GM12891 (cell line): ENCODE measurements around the gene ATP2B2.

Source experiments
- DNase-seq: peaks from one replicate; pipeline ENCODE4 v3.0.0; 2011; ENCODE audit warnings: low spot score; ENCODE audit not compliant: insufficient read length
- FAIRE-seq: peaks from 2 replicates; lab custom pipeline; 2011; peaks lifted over from hg19 to GRCh38; lab: Jason Lieb, UNC
- PAX5 ChIP-seq: IDR thresholded peaks from 2 replicates; pipeline ENCODE4 v1.6.1; 2011; ENCODE audit warnings: low read length, moderate library complexity, mild to moderate bottlenecking; ENCODE audit not compliant: insufficient read depth, severe bottlenecking
- POLR2A ChIP-seq: IDR thresholded peaks from 2 replicates; pipeline ENCODE4 v1.6.1; 2011; ENCODE audit warnings: low read depth, low read length, control low read depth
- POLR2AphosphoS5 ChIP-seq: IDR thresholded peaks from 2 replicates; pipeline ENCODE4 v1.6.1; 2011; ENCODE audit warnings: low read depth, low read length, control low read depth
- POU2F2 ChIP-seq: IDR thresholded peaks from 2 replicates; pipeline ENCODE4 v1.6.1; 2011; ENCODE audit warnings: low read depth, mild to moderate bottlenecking, control low read depth, low read length, moderate library complexity
- SPI1 ChIP-seq: IDR thresholded peaks from 2 replicates; pipeline ENCODE4 v1.6.1; 2011; ENCODE audit warnings: low read depth, low read length, control low read depth
- TAF1 ChIP-seq: IDR thresholded peaks from 2 replicates; pipeline ENCODE4 v1.6.1; 2011; ENCODE audit warnings: low read depth, low read length, control low read depth

ATP2B2 gene

GRCh38 chr3:10410383-10411002, 94.9 kb downstream of the ATP2B2 start:
- DNase-seq (no peak), FAIRE-seq (no peak)
- TF ChIP-seq PAX5 = no peak
- no peak for TF ChIP-seq POU2F2
- no peak for TF ChIP-seq TAF1
- no peak for TF ChIP-seq POLR2A
- no peak for TF ChIP-seq POLR2AphosphoS5
- no peak for TF ChIP-seq SPI1

GRCh38 chr3:10408680-10409079, 96.7 kb downstream of the ATP2B2 start:
- no peak for TF ChIP-seq TAF1
- no peak for TF ChIP-seq POU2F2
- TF ChIP-seq PAX5 = no peak
- no peak for TF ChIP-seq POLR2AphosphoS5
- TF ChIP-seq POLR2A = no peak
- no peak for TF ChIP-seq SPI1
- FAIRE-seq (no peak), DNase-seq (no peak)

DNA sequence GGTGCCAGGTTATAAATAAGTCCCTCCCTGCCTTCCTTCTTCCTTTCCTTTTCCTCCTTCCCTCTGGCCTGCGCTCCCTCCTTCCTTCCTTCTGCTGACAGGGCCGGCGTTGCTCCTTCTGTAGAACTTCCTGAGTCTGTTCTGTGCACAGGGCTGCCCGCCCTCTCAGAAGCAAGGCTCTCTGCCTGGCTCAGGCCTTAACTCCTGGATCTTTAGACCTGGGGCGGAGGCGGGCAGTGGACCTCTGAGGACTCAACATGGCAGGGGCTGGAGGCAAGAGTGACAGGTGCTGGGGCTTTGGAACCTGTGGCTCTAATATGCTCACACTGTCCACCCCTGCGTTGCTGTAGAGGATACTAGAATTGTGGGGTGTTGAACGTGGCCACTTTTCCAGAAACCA, 98.0 kb downstream of the ATP2B2 start:
- TF ChIP-seq PAX5 (no peak), TAF1 (no peak), POLR2A (no peak), SPI1 (no peak), POU2F2 (no peak), POLR2AphosphoS5 (no peak)
- DNase-seq (no peak), FAIRE-seq (no peak)

- FAIRE-seq (no peak), DNase-seq (no peak)
- no peak for TF ChIP-seq SPI1
- TF ChIP-seq TAF1 = no peak
- TF ChIP-seq PAX5 = no peak
- TF ChIP-seq POLR2AphosphoS5 = no peak
- TF ChIP-seq POU2F2 = no peak
- TF ChIP-seq POLR2A = no peak
These were observed 99.0 kb downstream of the ATP2B2 start for GRCh38 chr3:10406414-10406813.

DNA sequence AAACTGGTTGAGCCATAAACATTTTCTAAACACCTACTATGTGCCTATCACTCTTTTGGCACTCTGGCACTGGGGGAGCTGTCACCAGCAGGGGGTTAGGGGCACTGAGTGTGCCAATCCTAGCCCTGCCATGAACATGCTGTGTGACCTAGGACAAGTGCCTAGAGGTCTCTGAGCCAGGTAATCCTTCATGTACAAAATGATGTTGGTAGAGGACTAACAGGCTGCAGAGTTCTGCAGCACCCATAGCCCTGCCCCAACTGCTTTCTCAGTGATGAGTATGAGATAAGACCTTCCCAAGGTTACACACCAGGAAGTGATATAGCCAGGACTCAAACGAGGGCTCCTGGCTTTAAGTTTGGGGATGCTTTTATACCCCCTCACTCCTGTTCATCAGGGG, 99.6 kb downstream of the ATP2B2 start:
- no peak for DNase-seq
- FAIRE-seq = no peak
- TF ChIP-seq PAX5 = no peak
- TF ChIP-seq POLR2AphosphoS5 = no peak
- no peak for TF ChIP-seq POLR2A
- no peak for TF ChIP-seq SPI1
- no peak for TF ChIP-seq POU2F2
- no peak for TF ChIP-seq TAF1

- TF ChIP-seq POLR2AphosphoS5 (no peak), TAF1 (no peak), PAX5 (no peak), POLR2A (no peak), SPI1 (no peak), POU2F2 (no peak)
- DNase-seq = no peak
- FAIRE-seq = no peak
These were observed 100.5 kb downstream of the ATP2B2 start for GRCh38 chr3:10404876-10405275.

GRCh38 chr3:10404377-10404776, 101.0 kb downstream of the ATP2B2 start:
- no peak for DNase-seq
- TF ChIP-seq POLR2A = no peak
- no peak for FAIRE-seq

- TF ChIP-seq POLR2AphosphoS5 = no peak
- TF ChIP-seq PAX5 = no peak
- TF ChIP-seq TAF1 = no peak
- TF ChIP-seq POU2F2 = no peak
- no peak for TF ChIP-seq SPI1
- no peak for TF ChIP-seq POLR2A
- DNase-seq = no peak
- no peak for FAIRE-seq
These were observed 103.2 kb downstream of the ATP2B2 start for GRCh38 chr3:10401990-10402761.

- FAIRE-seq (no peak), DNase-seq (no peak)
- no peak for TF ChIP-seq POU2F2
- no peak for TF ChIP-seq PAX5
These were observed 104.5 kb downstream of the ATP2B2 start for GRCh38 chr3:10400749-10401495.
